PFSK-1 (cell line): Measurements from ENCODE around the gene SAMD1.

Source experiments
- FOXP2 ChIP-seq: optimal IDR thresholded peaks from 2 replicates; pipeline ENCODE3; 2011; ENCODE audit warnings: borderline replicate concordance, control low read depth, inconsistent platforms; ENCODE audit not compliant: insufficient read depth; ENCODE audit errors: extremely low read length, extremely low read depth
- POLR2AphosphoS5 ChIP-seq: IDR thresholded peaks from 2 replicates; pipeline ENCODE4 v1.6.1; 2012; ENCODE audit warnings: low read depth, mild to moderate bottlenecking, control low read depth, low read length, moderate library complexity
- REST ChIP-seq, 2 experiments: IDR thresholded peaks; 2 replicates each; pipeline versions ENCODE4 v1.6.1 to v1.8.0; 2011 to 2012; ENCODE audit warnings: low read depth in 2 of 2, low read length in 2 of 2, control low read depth in 1 of 2, inconsistent platforms in 1 of 2, mild to moderate bottlenecking in 1 of 2, moderate library complexity in 1 of 2; ENCODE audit not compliant: insufficient read depth in 1 of 2
- SIN3A ChIP-seq: IDR thresholded peaks from 2 replicates; pipeline ENCODE4 v1.6.1; 2012; ENCODE audit warnings: mild to moderate bottlenecking, low read length, moderate library complexity, borderline replicate concordance; ENCODE audit not compliant: insufficient read depth
- TAF1 ChIP-seq: IDR thresholded peaks from 2 replicates; pipeline ENCODE4 v1.6.1; 2012; ENCODE audit warnings: low read length, control low read depth, borderline replicate concordance; ENCODE audit not compliant: insufficient read depth

GRCh38 chr19:14116918-14117578, 26.5 kb upstream of the SAMD1 start:
- no peak for TF ChIP-seq POLR2AphosphoS5
- TF ChIP-seq TAF1: no peak
- TF ChIP-seq FOXP2: no peak
- TF ChIP-seq REST (IDR thresholded peaks at IDR 0.05; ENCODE audit: insufficient read depth in 1 of 2, low read depth in 2 of 2, low read length in 2 of 2): no peak
- 0 out of 2 replicates have a peak, but pooled peaks have one; percentile 10 for TF ChIP-seq SIN3A
